HCT116 (cell line): Measurements from ENCODE around the gene TRPM3. TPM values are rescaled to one million over a fixed set of nuclear protein-coding genes. Genes with fewer than 3 reads are reported as not detected.

Experiments
- ATAC-seq: fragments of 200-7000 bp; cut with Tn5 transposase; 2 replicates; pipeline ENCODE4 v1.9.1; 2020; ENCODE audit warnings: mild to moderate bottlenecking, moderate library complexity
- BruUV-seq: library from RNA; stranded (reverse); fragments of 400-500 nt; replicated peaks from 2 replicates; lab custom pipeline; 2021; lab: Mats Ljungman, UMichigan
- CTCF ChIA-PET: fragments of 300-600 bp; sonication (Branson Sonifier 250); formaldehyde crosslinking; loops from one replicate; lab custom pipeline; 2021; ENCODE audit warnings: antibody characterized with exemption; lab: Charles Lee
- POLR2A ChIA-PET: fragments of 300-600, 350-600 bp; sonication (Branson Sonifier 250); formaldehyde crosslinking; loops from one replicate; lab custom pipeline; 2021; ENCODE audit warnings: antibody characterized with exemption; lab: Charles Lee
- RAD21 ChIA-PET, 2 experiments: fragments of 300-600 bp; sonication (Branson Sonifier 250); formaldehyde crosslinking; loops; one replicate each; lab custom pipeline; 2023; ENCODE audit warnings: low total read pairs in 2 of 2; ENCODE audit not compliant: uncharacterized antibody in 2 of 2, unreplicated experiment in 2 of 2, low non-redundant PET in 1 of 2; lab: Charles Lee
- DNase-seq: peaks from one replicate; pipeline ENCODE4 v3.0.0-alpha.2; 2010; ENCODE audit warnings: low read depth, low spot score
- H2AFZ ChIP-seq: fragments of 200-600 bp; shearing (Covaris generic), sonication (generic); 2 replicates; pipeline ENCODE4 v1.6.1; 2017; ENCODE audit warnings: low read depth, mixed run types, mixed read lengths, antibody characterized with exemption, low read length; ENCODE audit not compliant: poor library complexity, severe bottlenecking
- H3K27ac ChIP-seq: 2 replicates; pipeline ENCODE4 v1.5.1; 2012; ENCODE audit warnings: low read depth, low read length
- H3K27me3 ChIP-seq: fragments of 200-600 bp; sonication (generic); 2 replicates; pipeline ENCODE4 v1.6.1; 2016; ENCODE audit warnings: mixed run types, low read length, mixed read lengths; ENCODE audit not compliant: insufficient read depth
- H3K36me3 ChIP-seq, 2 experiments: fragments of 200-500 bp in 1 of 2; fragments of 200-600 bp in 1 of 2; sonication (Bioruptor generic) in 1 of 2; sonication (generic) in 1 of 2; 2 replicates each; pipeline versions ENCODE4 v1.5.1 to v1.6.1; 2014 to 2016; ENCODE audit warnings: low read length in 2 of 2, inconsistent platforms in 1 of 2, mixed read lengths in 1 of 2, mixed run types in 1 of 2; ENCODE audit not compliant: insufficient read depth in 2 of 2, control insufficient read depth in 1 of 2
- H3K4me1 ChIP-seq, 2 experiments: fragments of 200-600 bp in 1 of 2; sonication (generic) in 1 of 2; 2 replicates each; pipeline versions ENCODE4 v1.5.1 to v1.6.1; 2012 to 2017; ENCODE audit warnings: low read length in 2 of 2, inconsistent platforms in 1 of 2, mild to moderate bottlenecking in 1 of 2, mixed read lengths in 1 of 2, mixed run types in 1 of 2, moderate library complexity in 1 of 2; ENCODE audit not compliant: insufficient read depth in 2 of 2, control insufficient read depth in 1 of 2
- H3K4me2 ChIP-seq: fragments of 200-600 bp; sonication (generic); 2 replicates; pipeline ENCODE4 v1.6.1; 2017; ENCODE audit warnings: mixed run types, low read length, mixed read lengths
- H3K4me3 ChIP-seq, 2 experiments: fragments of 200-600 bp in 1 of 2; sonication (generic) in 1 of 2; replicated peaks in 1 of 2; 2 replicates each; pipeline ENCODE4 v1.5.1; 2011 to 2016; ENCODE audit warnings: low read length in 2 of 2, control low read depth in 1 of 2, low read depth in 1 of 2, mild to moderate bottlenecking in 1 of 2, mixed read lengths in 1 of 2, mixed run types in 1 of 2
- H3K79me2 ChIP-seq: fragments of 200-600 bp; sonication (generic); 2 replicates; pipeline ENCODE4 v1.6.1; 2017; ENCODE audit warnings: mild to moderate bottlenecking, mixed run types, low read length, moderate library complexity, mixed read lengths; ENCODE audit not compliant: insufficient read depth
- H3K9ac ChIP-seq: fragments of 200-600 bp; sonication (generic); 2 replicates; pipeline ENCODE4 v1.6.1; 2016; ENCODE audit warnings: low read length, mixed read lengths
- H3K9me2 ChIP-seq: fragments of 200-600 bp; sonication (generic), shearing (Covaris generic); 2 replicates; pipeline ENCODE4 v1.6.1; 2017; ENCODE audit warnings: mixed run types, mild to moderate bottlenecking, moderate library complexity; ENCODE audit not compliant: insufficient read depth
- H3K9me3 ChIP-seq, 2 experiments: fragments of 200-500 bp in 1 of 2; fragments of 200-600 bp in 1 of 2; sonication (Bioruptor generic) in 1 of 2; sonication (generic) in 1 of 2; 2 replicates each; pipeline ENCODE4 v1.6.1; 2014 to 2017; ENCODE audit warnings: low read length in 2 of 2, mixed read lengths in 2 of 2, inconsistent platforms in 1 of 2, low read depth in 1 of 2, mild to moderate bottlenecking in 1 of 2, mixed run types in 1 of 2, moderate library complexity in 1 of 2; ENCODE audit not compliant: control insufficient read depth in 1 of 2, insufficient read depth in 1 of 2
- H4K20me1 ChIP-seq: fragments of 200-600 bp; sonication (generic), shearing (Covaris generic); 2 replicates; pipeline ENCODE4 v1.6.1; 2017; ENCODE audit warnings: mixed run types, mild to moderate bottlenecking, moderate library complexity; ENCODE audit not compliant: insufficient read depth
- ATF3 ChIP-seq: IDR thresholded peaks from 2 replicates; pipeline ENCODE4 v1.6.1; 2012
- CBX3 ChIP-seq: IDR thresholded peaks from 2 replicates; pipeline ENCODE4 v1.6.1; 2012; ENCODE audit warnings: low read depth
- CEBPB ChIP-seq: IDR thresholded peaks from 2 replicates; pipeline ENCODE4 v1.6.1; 2012; ENCODE audit warnings: low read depth
- CTCF ChIP-seq, 3 experiments: fragments of 200-600 bp in 1 of 3; sonication (generic) in 1 of 3; IDR thresholded peaks in 2 of 3; conservative IDR thresholded peaks in 1 of 3; 2 replicates each; pipeline ENCODE4 v1.5.1; 2012 to 2017; ENCODE audit warnings: low read depth in 2 of 3, low read length in 2 of 3, antibody characterized with exemption in 1 of 3, borderline replicate concordance in 1 of 3, control low read depth in 1 of 3, mild to moderate bottlenecking in 1 of 3, mixed read lengths in 1 of 3, mixed run types in 1 of 3, moderate library complexity in 1 of 3; ENCODE audit not compliant: insufficient read depth in 1 of 3
- EZH2 ChIP-seq: fragments of 200-600 bp; sonication (generic); IDR thresholded peaks from 2 replicates; pipeline ENCODE4 v1.6.1; 2017; ENCODE audit warnings: antibody characterized with exemption, mixed run types
- FOSL1 ChIP-seq: IDR thresholded peaks from 2 replicates; pipeline ENCODE4 v1.6.1; 2012; ENCODE audit warnings: low read depth
- JUND ChIP-seq: IDR thresholded peaks from 2 replicates; pipeline ENCODE4 v1.6.1; 2012
- POLR2AphosphoS5 ChIP-seq: IDR thresholded peaks from 2 replicates; pipeline ENCODE4 v1.6.1; 2011; ENCODE audit warnings: mild to moderate bottlenecking, low read depth, low read length, moderate library complexity
- RAD21 ChIP-seq: IDR thresholded peaks from 2 replicates; pipeline ENCODE4 v1.6.1; 2012; ENCODE audit warnings: low read depth, mild to moderate bottlenecking
- SIN3A ChIP-seq: IDR thresholded peaks from 2 replicates; pipeline ENCODE4 v1.6.1; 2012; ENCODE audit warnings: low read depth
- SP1 ChIP-seq: IDR thresholded peaks from 2 replicates; pipeline ENCODE4 v1.6.1; 2012; ENCODE audit warnings: low read depth
- SRF ChIP-seq: IDR thresholded peaks from 2 replicates; pipeline ENCODE4 v1.6.1; 2012; ENCODE audit warnings: low read depth
- ZBTB33 ChIP-seq: IDR thresholded peaks from 2 replicates; pipeline ENCODE4 v1.6.1; 2011; ENCODE audit warnings: mild to moderate bottlenecking, low read length, moderate library complexity; ENCODE audit not compliant: insufficient replicate concordance; ENCODE audit errors: extremely low read depth
- ZFX ChIP-seq: fragments of 450-650 bp; IDR thresholded peaks from 2 replicates; pipeline ENCODE4 v1.6.1; 2017
- ZNF274 ChIP-seq: fragments of 200-500 bp; sonication (Bioruptor generic); IDR thresholded peaks from 2 replicates; pipeline ENCODE4 v1.6.1; 2014; ENCODE audit warnings: mild to moderate bottlenecking, low read depth, low read length, inconsistent platforms
- intact Hi-C: fragments of 100-400 bp; cut with micrococcal nuclease; formaldehyde crosslinking; loops from 2 replicates; pipeline ENCODE4 v1.10.0; 2022
- total RNA-seq: library from RNA; stranded (reverse); gene quantifications from one replicate; pipeline ENCODE4 v1.2.1, GENCODE V29; 2021; ENCODE audit not compliant: unreplicated experiment

Gene TRPM3
- total RNA-seq, 1 experiment from 2014 or later: not detected

GRCh38 chr9:70542311-70542931, 579.0 kb downstream of the TRPM3 start:
- Histone ChIP-seq H3K4me3 (no peak overlapping the region), H3K27ac (no peak overlapping the region), H3K4me1 (no peaks in the 10 kb centered on the region), H3K27me3 (no peaks in the 10 kb centered on the region), H4K20me1 (no peaks in the 10 kb centered on the region), H2AFZ (no peak overlapping the region), H3K4me2 (no peak overlapping the region), H3K9me3 (no peaks in the 10 kb centered on the region), H3K36me3 (no peaks in the 10 kb centered on the region), H3K9me2 (no peaks in the 10 kb centered on the region), H3K9ac (no peak overlapping the region), H3K79me2 (no peaks in the 10 kb centered on the region)
- DNase-seq (no peak), ATAC-seq (no peak)
- TF ChIP-seq ZFX (no peak), SP1 (no peak), CTCF (IDR thresholded peaks at IDR 0.05 in 2 of 3, conservative IDR thresholded peaks at IDR 0.05 in 1 of 3; ENCODE audit: borderline replicate concordance in 1 of 3, insufficient read depth in 1 of 3, low read depth in 2 of 3, low read length in 2 of 3) (no peak), FOSL1 (no peak), ZNF274 (no peak), CBX3 (no peak), ATF3 (no peak), RAD21 (no peak), CEBPB (no peak), SIN3A (no peak), SRF (no peak), EZH2 (no peak), ZBTB33 (no peak), JUND (no peak), POLR2AphosphoS5 (no peak)
- POLR2A ChIA-PET: no interaction called here
- no TSS peak for BruUV-seq
- RAD21 ChIA-PET: no interaction called here
- CTCF ChIA-PET: no interaction called here
- intact Hi-C loops: no loop called here
